GDM1 (cell line): ENCODE results near the gene MEX3D.
"Not testable (repeated sequence)": the region's sequence is repeated elsewhere in the genome, so short reads cannot be mapped to it uniquely, and the experiment has no call there.

Source experiments
- DNase-seq: peaks from one replicate; lab custom pipeline; 2025; lab: John Stamatoyannopoulos, UW

The MEX3D gene

GRCh38 chr19:1571358-1571757 lies 3.2 kb upstream of the MEX3D start:
- DNase-seq, result no peak

- no peak for DNase-seq
Observed at GRCh38 chr19:1570836-1571235, 2.7 kb upstream of the MEX3D start.

- no peak for DNase-seq
Observed at GRCh38 chr19:1569997-1570396, 1.9 kb upstream of the MEX3D start.

GRCh38 chr19:1567848-1568227 lies 287 bp downstream of the MEX3D start:
- no peak for DNase-seq

GRCh38 chr19:1567116-1567847 lies 843 bp downstream of the MEX3D start:
- no peak for DNase-seq

- DNase-seq, result no peak
Observed at GRCh38 chr19:1566392-1567115, 1.6 kb downstream of the MEX3D start.

GRCh38 chr19:1563251-1563650 lies 4.9 kb downstream of the MEX3D start:
- no peak for DNase-seq

- no peak for DNase-seq
Observed at GRCh38 chr19:1561236-1561842, 6.8 kb downstream of the MEX3D start.

GRCh38 chr19:1560286-1560882 lies 7.7 kb downstream of the MEX3D start:
- no peak for DNase-seq

- no peak for DNase-seq
Observed at GRCh38 chr19:1558552-1558951, 9.6 kb downstream of the MEX3D start.

- DNase-seq, result no peak
Observed at GRCh38 chr19:1556390-1557070, 11.6 kb downstream of the MEX3D start.

- no peak for DNase-seq
Observed at GRCh38 chr19:1555487-1556389, 12.4 kb downstream of the MEX3D start.

- DNase-seq, result no peak
Observed at GRCh38 chr19:1554968-1555367, 13.2 kb downstream of the MEX3D start.

GRCh38 chr19:1553415-1553814 lies 14.7 kb downstream of the MEX3D start:
- no peak for DNase-seq

GRCh38 chr19:1551068-1552040 lies 16.8 kb downstream of the MEX3D start:
- no peak for DNase-seq

GRCh38 chr19:1549332-1549945 lies 18.7 kb downstream of the MEX3D start:
- no peak for DNase-seq

- DNase-seq, result no peak
Observed at GRCh38 chr19:1540365-1540925, 27.7 kb downstream of the MEX3D start.

- not testable (repeated sequence) for DNase-seq
Observed at GRCh38 chr19:1539749-1540148, 28.4 kb downstream of the MEX3D start.

- no peak for DNase-seq
Observed at GRCh38 chr19:1538978-1539377, 29.1 kb downstream of the MEX3D start.
